ENCODE data around the gene ELMO3. TPM values are rescaled to one million over a fixed set of nuclear protein-coding genes. Genes with fewer than 3 reads are reported as not detected.

ELMO3 gene
- total and polyA plus RNA-seq, 2 of the 13 experiments (the other 11 are each of a cell fraction or from before 2014, with no cell fraction given): 2.6 to 4.0 TPM

GRCh38 chr16:67170949-67171649 lies 27.8 kb upstream of the ELMO3 start (continued):
- no peak for TF ChIP-seq SNAPC4 (CRISPR knock-in tag; IDR thresholded peaks at IDR 0.05)
- no peak; the same call in 1 of the 2 replicates for TF ChIP-seq WIZ (CRISPR knock-in tag; IDR thresholded peaks at IDR 0.05)
- TF ChIP-seq ZNF546 (CRISPR knock-in tag; conservative IDR thresholded peaks at IDR 0.05): no peak
- peak; percentile 67; the same call in 1 of the 2 replicates for TF ChIP-seq ZNF746 (CRISPR knock-in tag; IDR thresholded peaks at IDR 0.05)
- peak; percentile 42; the same call in 1 of the 2 replicates for TF ChIP-seq TFAP4 (IDR thresholded peaks at IDR 0.05; ENCODE audit: borderline replicate concordance, low read depth)
- peak; percentile 68; the same call in 1 of the 2 replicates for TF ChIP-seq ZNF724P (CRISPR knock-in tag; IDR thresholded peaks at IDR 0.05; ENCODE audit: borderline replicate concordance)
- no peak for TF ChIP-seq ZNF10 (CRISPR knock-in tag; IDR thresholded peaks at IDR 0.05; ENCODE audit: borderline replicate concordance, low read depth)
- TF ChIP-seq ZNF678 (CRISPR knock-in tag; IDR thresholded peaks at IDR 0.05): peak; percentile 62; the same call in 1 of the 2 replicates
- TF ChIP-seq ZFP62 (CRISPR knock-in tag; IDR thresholded peaks at IDR 0.05): no peak
- TF ChIP-seq ZFP91 (CRISPR knock-in tag; IDR thresholded peaks at IDR 0.05; ENCODE audit: borderline replicate concordance): peak; percentile 46; the same call in 1 of the 2 replicates
- TF ChIP-seq RFX3 (CRISPR knock-in tag; IDR thresholded peaks at IDR 0.05): no peak
- no peak for TF ChIP-seq HOXA9 (CRISPR knock-in tag; IDR thresholded peaks at IDR 0.05; ENCODE audit: borderline replicate concordance)
- 0 out of 2 replicates have a peak, but pooled peaks have one; percentile 20 for TF ChIP-seq ZNF543 (CRISPR knock-in tag; IDR thresholded peaks at IDR 0.05)
- TF ChIP-seq ZNF749 (CRISPR knock-in tag; IDR thresholded peaks at IDR 0.05; ENCODE audit: borderline replicate concordance): no peak
- peak; percentile 68; the same call in 1 of the 2 replicates for TF ChIP-seq NR1H2 (CRISPR knock-in tag; IDR thresholded peaks at IDR 0.05; ENCODE audit: borderline replicate concordance, low read depth)
- TF ChIP-seq TARDBP (CRISPR knock-in tag; IDR thresholded peaks at IDR 0.05): no peak
- no peak; the same call in 1 of the 2 replicates for TF ChIP-seq TSC22D2 (CRISPR knock-in tag; IDR thresholded peaks at IDR 0.05; ENCODE audit: borderline replicate concordance)
- no peak for TF ChIP-seq ZNF382 (CRISPR knock-in tag; IDR thresholded peaks at IDR 0.05; ENCODE audit: borderline replicate concordance)
- TF ChIP-seq JUNB (CRISPR knock-in tag; IDR thresholded peaks at IDR 0.05; ENCODE audit: borderline replicate concordance): no peak
- TF ChIP-seq ZFP41 (CRISPR knock-in tag; IDR thresholded peaks at IDR 0.05; ENCODE audit: borderline replicate concordance): no peak
- 0 out of 2 replicates have a peak, but pooled peaks have one; percentile 1 for TF ChIP-seq ZBTB7A (CRISPR knock-in tag; IDR thresholded peaks at IDR 0.05)
- TF ChIP-seq STAG1 (CRISPR knock-in tag; IDR thresholded peaks at IDR 0.05): no peak
- no peak for TF ChIP-seq ARNT (IDR thresholded peaks at IDR 0.05)
- no peak for TF ChIP-seq PLRG1 (conservative IDR thresholded peaks at IDR 0.05)

All from HepG2 (cell line).